CD4-positive, alpha-beta T cell treated with Interleukin-2 at 100 ng/mL for 4 hours (primary cell): Measurements from ENCODE around the gene VAPA.

Experiments
- DNase-seq: peaks from one replicate; pipeline ENCODE4 v3.0.0-alpha.2; 2020; ENCODE audit warnings: low spot score

Gene VAPA

GRCh38 chr18:9974279-9974915 lies 60.6 kb downstream of the VAPA start:
- no peak for DNase-seq

GRCh38 chr18:9975658-9976057 lies 61.8 kb downstream of the VAPA start:
- DNase-seq, result no peak

GRCh38 chr18:9982711-9983110 lies 68.9 kb downstream of the VAPA start:
- DNase-seq, result no peak

- no peak for DNase-seq
These were observed 70.3 kb downstream of the VAPA start for GRCh38 chr18:9984080-9984479.

- DNase-seq, result no peak
These were observed 71.8 kb downstream of the VAPA start for GRCh38 chr18:9985641-9986040.

GRCh38 chr18:9986156-9986930 lies 72.5 kb downstream of the VAPA start:
- DNase-seq, result no peak

- no peak for DNase-seq
These were observed 73.5 kb downstream of the VAPA start for GRCh38 chr18:9987345-9987744.

- no peak for DNase-seq
These were observed 74.1 kb downstream of the VAPA start for GRCh38 chr18:9987931-9988330.

GRCh38 chr18:9988665-9989064 lies 74.8 kb downstream of the VAPA start:
- DNase-seq, result no peak

- DNase-seq, result no peak
These were observed 75.7 kb downstream of the VAPA start for GRCh38 chr18:9989481-9989880.

GRCh38 chr18:9991011-9992000 lies 77.5 kb downstream of the VAPA start:
- DNase-seq, result no peak

- DNase-seq, result no peak
These were observed 78.6 kb downstream of the VAPA start for GRCh38 chr18:9992300-9992972.

GRCh38 chr18:9992973-9993520 lies 79.2 kb downstream of the VAPA start:
- DNase-seq, result no peak

GRCh38 chr18:9993521-9994025 lies 79.8 kb downstream of the VAPA start:
- DNase-seq, result no peak

GRCh38 chr18:9994026-9994570 lies 80.3 kb downstream of the VAPA start:
- no peak for DNase-seq

GRCh38 chr18:9994701-9995235 lies 81.0 kb downstream of the VAPA start:
- no peak for DNase-seq

GRCh38 chr18:9995631-9996030 lies 81.8 kb downstream of the VAPA start:
- no peak for DNase-seq

- no peak for DNase-seq
These were observed 82.3 kb downstream of the VAPA start for GRCh38 chr18:9996094-9996493.

GRCh38 chr18:9997711-9998110 lies 83.9 kb downstream of the VAPA start:
- DNase-seq, result no peak

- DNase-seq, result no peak
These were observed 84.5 kb downstream of the VAPA start for GRCh38 chr18:9998330-9998729.

- no peak for DNase-seq
These were observed 88.5 kb downstream of the VAPA start for GRCh38 chr18:10002280-10002679.
